KMS-11 (cell line): ENCODE results near the gene MRPL9.

ENCODE experiments used
- H2AFZ ChIP-seq: fragments of 200-600 bp; sonication (generic); 2 replicates; pipeline ENCODE4 v1.6.1; 2016; ENCODE audit warnings: antibody characterized with exemption, mixed run types, low read depth
- H3K27ac ChIP-seq: fragments of 200-600 bp; sonication (generic); 2 replicates; pipeline ENCODE4 v1.6.1; 2016; ENCODE audit warnings: mild to moderate bottlenecking, mixed run types
- H3K27me3 ChIP-seq: fragments of 200-600 bp; sonication (generic); 2 replicates; pipeline ENCODE4 v1.6.1; 2017; ENCODE audit warnings: mild to moderate bottlenecking, low read depth, mixed run types, moderate library complexity; ENCODE audit not compliant: insufficient read depth
- H3K36me3 ChIP-seq: fragments of 200-600 bp; sonication (generic); 2 replicates; pipeline ENCODE4 v1.6.1; 2017; ENCODE audit warnings: mild to moderate bottlenecking, mixed run types; ENCODE audit not compliant: insufficient read depth
- H3K4me1 ChIP-seq: fragments of 200-600 bp; sonication (generic); 2 replicates; pipeline ENCODE4 v1.6.1; 2016; ENCODE audit warnings: mild to moderate bottlenecking, low read depth, mixed run types; ENCODE audit not compliant: poor library complexity, severe bottlenecking
- H3K4me2 ChIP-seq: fragments of 200-600 bp; sonication (generic); 2 replicates; pipeline ENCODE4 v1.7.0; 2016; ENCODE audit warnings: mild to moderate bottlenecking, mixed run types
- H3K4me3 ChIP-seq: fragments of 200-600 bp; sonication (generic); IDR thresholded peaks from 2 replicates; pipeline ENCODE4 v1.6.1; 2017; ENCODE audit warnings: low read depth, low read length, mixed read lengths; ENCODE audit not compliant: insufficient read depth
- H3K79me2 ChIP-seq: fragments of 200-600 bp; sonication (generic); 2 replicates; pipeline ENCODE4 v1.6.1; 2016; ENCODE audit warnings: low read depth, mixed run types; ENCODE audit not compliant: insufficient read depth
- H3K9ac ChIP-seq: fragments of 200-600 bp; sonication (generic); 2 replicates; pipeline ENCODE4 v1.6.1; 2016; ENCODE audit warnings: mild to moderate bottlenecking, mixed run types
- H4K20me1 ChIP-seq: fragments of 200-600 bp; sonication (generic); 2 replicates; pipeline ENCODE4 v1.6.1; 2016; ENCODE audit warnings: mild to moderate bottlenecking, mixed run types; ENCODE audit not compliant: insufficient read depth
- CTCF ChIP-seq: fragments of 200-600 bp; sonication (generic); conservative IDR thresholded peaks from 2 replicates; pipeline ENCODE4 v1.6.1; 2017; ENCODE audit warnings: low read depth, mild to moderate bottlenecking, antibody characterized with exemption, low read length, moderate library complexity, mixed read lengths

MRPL9 gene

GRCh38 chr1:151716405-151716762, 46.9 kb downstream of the MRPL9 start:
- H3K79me2 ChIP-seq, result no peaks in the 10 kb centered on the region
- peaks cover 82% of the 10 kb centered on the region for H3K27me3 ChIP-seq
- H3K4me3 ChIP-seq, result peak overlapping the region; percentile 34
- H3K36me3 ChIP-seq, result no peaks in the 10 kb centered on the region
- H3K4me1 ChIP-seq, result peaks cover 21% of the 10 kb centered on the region
- no peak overlapping the region for H2AFZ ChIP-seq
- no peak overlapping the region for H3K9ac ChIP-seq
- no peak for TF ChIP-seq CTCF
- no peak overlapping the region for H3K27ac ChIP-seq
- no peaks in the 10 kb centered on the region for H4K20me1 ChIP-seq
- no peak overlapping the region for H3K4me2 ChIP-seq

DNA sequence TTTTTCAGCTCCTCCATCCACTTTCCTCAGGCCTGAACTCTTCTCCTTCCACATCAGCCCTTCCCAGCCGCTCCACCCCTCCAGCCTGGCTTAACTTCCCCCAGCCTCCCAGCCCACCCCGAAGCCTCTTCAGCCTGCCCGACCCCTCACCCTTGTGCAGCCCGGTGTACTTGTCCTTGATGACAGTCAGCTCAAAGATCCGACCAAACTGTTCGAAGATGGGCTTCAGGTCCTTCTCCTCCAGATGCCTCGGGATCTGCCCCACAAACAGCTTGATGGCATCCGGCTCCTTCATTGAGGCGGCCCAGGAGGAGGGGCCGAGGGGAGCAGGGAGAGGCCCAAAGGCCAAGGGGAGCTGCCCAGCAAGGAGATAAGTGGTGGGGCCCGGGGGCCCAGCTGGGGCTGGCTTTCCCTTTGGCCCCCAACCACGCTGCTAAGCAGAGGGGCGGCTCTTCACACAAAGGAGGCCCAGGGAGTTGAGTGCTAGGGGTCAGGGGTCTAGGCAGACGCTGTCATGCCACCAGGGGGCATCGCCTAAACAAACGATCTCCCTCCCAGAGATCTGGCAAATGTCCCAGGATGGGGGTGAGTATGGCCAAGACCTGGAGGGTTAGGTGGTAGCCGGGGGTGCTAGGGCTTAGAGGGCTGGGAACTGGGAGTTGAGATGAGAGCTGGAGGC, 47.4 kb downstream of the MRPL9 start:
- TF ChIP-seq CTCF, result 0 out of 2 replicates have a peak, but pooled peaks have one; percentile 42
- Histone ChIP-seq H3K9ac (no peak overlapping the region), H3K4me1 (peaks cover 18% of the 10 kb centered on the region), H3K4me3 (no peak overlapping the region), H4K20me1 (no peaks in the 10 kb centered on the region), H3K36me3 (no peaks in the 10 kb centered on the region), H3K79me2 (no peaks in the 10 kb centered on the region), H3K27ac (no peak overlapping the region), H2AFZ (no peak overlapping the region), H3K4me2 (no peak overlapping the region), H3K27me3 (peaks cover 88% of the 10 kb centered on the region)

GRCh38 chr1:151714820-151715725, 48.2 kb downstream of the MRPL9 start:
- TF ChIP-seq CTCF, result no peak
- H3K36me3 ChIP-seq, result no peaks in the 10 kb centered on the region
- no peaks in the 10 kb centered on the region for H4K20me1 ChIP-seq
- H3K9ac ChIP-seq, result no peak overlapping the region
- H3K79me2 ChIP-seq, result no peaks in the 10 kb centered on the region
- no peak overlapping the region for H3K4me3 ChIP-seq
- H3K27me3 ChIP-seq, result peaks cover 94% of the 10 kb centered on the region
- H2AFZ ChIP-seq, result no peak overlapping the region
- no peak overlapping the region for H3K4me2 ChIP-seq
- no peak overlapping the region for H3K27ac ChIP-seq
- peaks cover 10% of the 10 kb centered on the region for H3K4me1 ChIP-seq

DNA sequence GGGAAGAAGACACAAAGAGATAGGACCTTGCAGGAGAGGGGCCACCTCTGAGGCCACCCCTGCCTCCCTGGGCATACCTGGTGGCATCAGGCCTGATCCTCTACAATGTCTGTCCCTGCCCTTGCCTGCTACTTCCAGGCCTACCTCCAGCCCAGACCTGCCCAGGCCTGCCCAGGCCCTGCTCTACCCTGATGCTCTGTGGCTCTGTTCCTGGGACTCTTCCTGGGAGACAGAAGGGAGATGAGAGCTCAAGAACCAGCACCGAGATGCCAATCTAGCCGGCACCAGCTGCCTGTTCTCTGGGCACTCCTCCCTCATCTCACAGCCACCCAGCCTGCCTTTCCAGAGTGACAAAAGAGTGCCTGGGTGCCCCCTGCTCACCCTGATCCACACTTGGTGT, 49.4 kb downstream of the MRPL9 start:
- Histone ChIP-seq H2AFZ (no peak overlapping the region), H3K4me1 (peaks cover 4% of the 10 kb centered on the region), H3K27me3 (peaks cover 97% of the 10 kb centered on the region), H3K4me2 (no peak overlapping the region), H3K9ac (no peak overlapping the region), H3K79me2 (no peaks in the 10 kb centered on the region), H4K20me1 (no peaks in the 10 kb centered on the region), H3K27ac (no peak overlapping the region), H3K4me3 (no peak overlapping the region), H3K36me3 (no peaks in the 10 kb centered on the region)
- no peak for TF ChIP-seq CTCF
